GM19397 (cell line): ENCODE measurements around the gene CAMK4.

ENCODE experiments used
- ATAC-seq: cut with Tn5 transposase; IDR thresholded peaks from one replicate; pipeline ENCODE4 v1.9.1; 2021; ENCODE audit warnings: mild to moderate bottlenecking, moderate library complexity; ENCODE audit not compliant: unreplicated experiment

The CAMK4 gene

DNA sequence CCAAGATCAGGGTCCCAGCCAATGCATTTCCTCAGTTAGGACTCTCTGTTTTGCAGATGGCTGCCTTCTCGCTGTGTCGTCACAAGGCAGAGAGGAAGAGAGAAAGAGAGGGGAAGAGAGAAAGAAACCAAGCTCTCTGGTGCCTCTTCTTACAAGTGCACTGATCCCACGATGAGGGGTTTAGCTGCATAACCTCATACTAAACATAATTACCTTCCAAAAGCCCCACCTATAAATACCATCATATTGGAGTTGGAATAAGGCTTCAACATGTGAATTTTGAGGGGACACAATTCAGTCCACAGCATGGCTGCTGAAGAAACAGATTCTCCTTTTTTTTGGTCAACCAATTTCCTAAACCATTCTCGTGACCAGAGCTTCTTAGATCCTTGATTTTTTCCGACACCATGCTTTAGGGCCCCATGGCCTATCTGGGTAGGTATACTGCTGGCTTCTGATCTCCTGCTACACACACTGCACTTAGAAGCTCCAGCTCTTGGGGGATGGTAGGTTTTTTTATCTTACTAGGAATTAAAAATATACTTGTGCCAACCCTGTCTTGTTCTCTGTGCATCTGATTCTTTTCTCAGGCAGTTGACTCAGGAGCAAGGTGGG is 5.1 kb downstream of the CAMK4 start:
- no peak for ATAC-seq

- ATAC-seq = peak; percentile 29
Observed at GRCh38 chr5:111229871-111230810, 6.0 kb downstream of the CAMK4 start.

DNA sequence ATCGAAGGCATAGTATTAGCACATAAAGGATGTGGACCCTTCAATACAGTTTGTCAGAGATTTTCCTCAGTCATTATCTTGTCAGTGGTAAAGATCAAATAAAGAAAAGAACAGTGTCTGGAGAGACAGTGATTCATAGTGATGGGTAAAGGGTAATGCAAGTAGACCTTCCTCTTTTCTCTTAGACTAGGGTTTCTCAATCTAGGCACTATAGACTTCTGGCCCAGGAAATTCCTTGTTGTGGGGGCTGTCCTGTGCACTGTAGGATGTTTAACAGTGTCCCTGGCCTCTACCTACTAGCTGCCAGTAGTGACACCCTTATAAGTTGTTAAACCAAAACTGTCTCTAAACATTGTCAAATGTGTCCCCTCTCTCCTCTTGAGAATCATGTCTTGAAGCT is 6.9 kb downstream of the CAMK4 start:
- ATAC-seq = no peak

DNA sequence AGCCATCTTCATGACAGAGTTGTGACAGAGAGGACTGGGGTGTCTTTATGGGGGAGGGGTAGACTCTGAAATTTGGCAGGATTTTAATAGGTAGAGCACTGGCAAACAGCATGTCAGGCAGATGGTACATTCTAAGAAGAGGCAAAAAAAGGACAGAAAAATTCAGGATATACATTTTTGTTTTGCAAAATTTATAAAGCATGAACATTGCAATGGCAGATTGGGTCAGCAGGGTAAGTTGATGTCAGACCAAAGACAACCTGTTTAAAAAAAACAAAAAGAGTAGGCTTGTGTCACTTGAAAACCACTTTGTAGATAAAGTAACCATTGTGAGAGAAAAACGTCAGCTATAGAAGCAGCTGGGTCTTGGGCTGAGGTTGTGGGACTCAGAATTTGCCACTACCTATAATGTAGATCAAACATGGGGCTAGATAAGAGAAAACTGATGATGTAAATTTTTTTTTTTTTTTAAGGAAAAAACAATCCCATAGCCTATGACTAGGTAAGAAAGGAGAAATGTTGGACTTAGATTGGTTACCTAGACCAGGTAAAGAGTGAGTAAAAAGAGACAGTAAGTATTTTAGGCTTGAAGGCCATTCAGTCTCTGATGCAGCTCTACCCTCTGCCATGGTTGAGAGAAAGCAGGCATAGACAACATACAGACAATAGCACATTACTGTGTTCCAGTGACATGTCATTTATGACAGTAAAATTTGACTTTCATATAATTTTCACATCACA is 8.3 kb downstream of the CAMK4 start:
- ATAC-seq = no peak

GRCh38 chr5:111233052-111233374 is 8.8 kb downstream of the CAMK4 start:
- no peak for ATAC-seq

DNA sequence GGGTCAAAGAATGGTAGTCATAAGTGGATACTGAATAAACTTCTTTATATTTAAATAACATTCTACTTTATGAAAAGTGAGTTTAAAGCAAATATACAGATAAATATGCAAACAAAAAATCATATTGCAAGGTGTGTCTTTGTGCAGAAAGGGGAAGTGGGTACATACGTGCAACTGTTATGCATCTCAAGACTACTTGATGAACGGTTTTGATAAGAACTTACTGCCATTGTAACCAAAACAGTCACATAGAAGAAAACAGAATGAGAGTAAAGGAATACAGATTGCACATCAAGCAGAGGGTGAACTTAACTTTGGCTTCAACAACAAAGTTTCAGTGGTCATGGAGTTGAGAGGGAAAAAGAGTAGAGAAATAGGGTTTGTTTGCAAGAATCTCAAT is 9.9 kb downstream of the CAMK4 start:
- no peak for ATAC-seq

- ATAC-seq = no peak
Observed at GRCh38 chr5:111235635-111236034, 11.5 kb downstream of the CAMK4 start.

- ATAC-seq = no peak
Observed at GRCh38 chr5:111236348-111236747, 12.2 kb downstream of the CAMK4 start.

- no peak for ATAC-seq
Observed at GRCh38 chr5:111236995-111237394, 12.8 kb downstream of the CAMK4 start.

GRCh38 chr5:111237470-111237869 is 13.3 kb downstream of the CAMK4 start:
- ATAC-seq = no peak

- no peak for ATAC-seq
Observed at GRCh38 chr5:111238431-111239225, 14.4 kb downstream of the CAMK4 start.

GRCh38 chr5:111241696-111242095 is 17.5 kb downstream of the CAMK4 start:
- ATAC-seq = no peak

DNA sequence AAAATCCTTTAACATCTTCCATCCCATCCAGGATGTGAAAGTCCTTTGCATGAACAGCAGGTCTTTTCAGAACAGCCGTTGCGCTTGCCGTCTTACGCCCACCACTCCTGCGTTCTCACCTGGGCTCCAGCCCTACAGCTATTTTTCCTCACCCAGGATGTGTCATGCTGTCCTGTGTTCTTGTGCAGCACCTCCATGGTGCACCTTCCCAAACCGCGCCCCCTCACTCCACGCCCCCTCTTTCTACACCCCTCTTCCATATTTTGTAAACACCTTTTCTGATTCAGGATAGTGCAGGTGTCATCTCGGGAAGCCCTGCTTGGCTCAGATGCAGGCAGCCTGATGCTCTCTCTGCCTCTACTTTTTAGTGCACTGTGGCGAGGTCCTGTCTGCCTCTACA is 18.4 kb downstream of the CAMK4 start:
- no peak for ATAC-seq

GRCh38 chr5:111243318-111243717 is 19.1 kb downstream of the CAMK4 start:
- no peak for ATAC-seq

DNA sequence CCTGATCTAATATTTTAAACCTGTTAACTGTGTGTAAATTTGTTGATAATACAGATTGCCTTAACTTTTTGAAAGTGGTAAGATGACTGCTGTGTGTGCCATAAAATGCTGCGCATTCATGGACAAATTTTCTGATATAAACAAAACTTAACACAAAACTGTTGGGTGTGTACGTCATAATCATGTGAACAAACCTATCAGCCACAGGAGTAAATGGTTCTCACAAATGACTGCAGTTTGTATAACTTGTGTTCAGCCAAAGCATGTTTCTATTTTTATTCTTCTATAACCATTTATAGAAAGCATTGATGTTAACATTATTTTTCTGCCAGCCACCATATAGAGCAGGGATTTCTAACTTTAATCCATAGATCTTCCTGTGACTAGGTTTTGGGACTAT is 21.5 kb downstream of the CAMK4 start:
- no peak for ATAC-seq

GRCh38 chr5:111246459-111246858 is 22.3 kb downstream of the CAMK4 start:
- no peak for ATAC-seq

GRCh38 chr5:111248571-111248970 is 24.4 kb downstream of the CAMK4 start:
- ATAC-seq = no peak

DNA sequence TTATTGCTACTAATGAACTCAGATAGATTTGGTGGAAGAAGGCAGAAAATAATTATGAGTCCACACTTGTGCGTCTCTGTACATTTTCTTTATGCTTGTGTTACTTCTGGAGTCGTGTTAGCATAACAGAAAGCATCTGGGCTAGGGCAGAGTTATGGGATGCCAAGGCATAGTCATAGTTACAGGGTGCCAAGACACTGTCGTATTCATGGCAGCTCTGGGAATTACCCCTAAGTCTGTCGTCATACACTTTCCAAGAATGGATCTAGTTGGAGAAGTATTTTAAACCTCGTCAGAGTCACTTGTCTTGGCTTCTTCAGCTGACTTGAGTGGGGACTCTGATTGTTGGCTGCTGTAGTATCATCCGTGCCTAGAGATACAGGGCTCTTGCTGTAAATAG is 27.7 kb downstream of the CAMK4 start:
- ATAC-seq = no peak

- peak; percentile 44 for ATAC-seq
Observed at GRCh38 chr5:111252799-111253545, 28.8 kb downstream of the CAMK4 start.

GRCh38 chr5:111254613-111255012 is 30.4 kb downstream of the CAMK4 start:
- ATAC-seq = peak; percentile 87
